HG03558 (cell line): ENCODE results near the gene FAM53B.
"Not testable (repeated sequence)": the region's sequence is repeated elsewhere in the genome, so short reads cannot be mapped to it uniquely, and the experiment has no call there.

Source experiments
- ATAC-seq: cut with Tn5 transposase; IDR thresholded peaks from one replicate; pipeline ENCODE4 v1.9.1; 2021; ENCODE audit warnings: moderate number of reproducible peaks; ENCODE audit not compliant: unreplicated experiment; ENCODE audit errors: extremely low read depth

FAM53B gene

DNA sequence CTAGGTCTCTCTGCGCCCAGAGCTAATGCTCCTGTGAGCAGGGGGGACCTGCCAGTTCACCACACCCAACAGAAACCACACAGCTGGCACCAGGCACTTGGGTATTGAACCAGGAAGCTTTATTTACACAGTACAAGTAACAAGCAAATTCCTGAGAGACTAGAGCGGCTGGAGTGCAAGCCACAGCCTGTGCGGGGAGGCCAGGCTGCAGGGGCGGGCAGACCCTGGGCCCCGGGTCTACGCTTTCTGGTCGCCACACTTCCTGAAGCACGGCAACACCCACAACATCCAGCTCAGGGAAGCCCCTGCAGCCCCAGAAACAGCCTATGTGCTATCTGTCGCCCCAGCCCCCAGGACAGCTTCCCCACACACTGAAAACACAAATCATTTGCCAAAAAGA is 125.0 kb downstream of the FAM53B start:
- ATAC-seq = no peak

DNA sequence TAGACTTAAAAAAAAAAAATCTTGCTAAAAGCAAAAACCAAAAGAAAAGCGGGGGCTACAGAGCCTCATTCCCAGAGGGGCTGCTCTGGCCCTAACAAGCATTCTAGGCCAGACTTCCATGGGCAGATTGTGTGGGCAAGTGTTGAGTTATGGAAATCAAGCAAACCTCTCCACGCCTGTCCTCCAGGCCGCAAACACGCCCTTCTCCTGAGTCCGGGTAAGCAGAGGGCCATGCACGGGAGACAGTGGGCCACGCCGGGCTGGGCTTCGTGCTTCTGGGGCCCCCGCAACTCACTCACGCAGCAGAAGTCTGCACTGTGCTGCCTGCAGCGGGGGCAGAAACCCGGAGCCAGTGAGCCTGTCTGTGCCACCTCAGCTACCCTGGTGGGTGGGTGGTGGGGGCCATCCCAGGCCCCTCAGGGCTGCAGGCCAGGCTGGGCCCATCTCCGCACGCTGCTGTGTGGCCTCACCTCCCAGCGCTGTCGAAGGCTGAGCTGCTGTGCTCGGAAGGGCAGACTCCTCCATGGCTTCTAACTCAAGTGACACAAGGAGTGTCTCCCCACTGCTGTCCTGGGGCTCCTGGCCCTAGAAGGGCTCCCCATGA is 125.6 kb downstream of the FAM53B start:
- ATAC-seq = no peak

DNA sequence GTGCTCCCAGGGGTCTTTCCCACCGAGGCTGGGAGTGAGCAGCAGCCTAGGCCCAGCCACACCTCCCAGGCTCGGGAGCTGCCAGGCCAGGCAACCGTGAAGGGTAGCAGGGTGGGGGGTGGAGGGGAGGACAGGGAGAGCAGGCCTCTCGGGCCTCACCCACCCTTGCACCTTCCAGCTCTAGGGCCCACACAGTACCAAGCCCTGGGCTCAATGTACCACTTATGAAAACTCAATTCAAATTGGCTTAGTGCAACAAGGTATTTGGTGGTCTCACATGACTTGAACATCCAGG is 127.4 kb downstream of the FAM53B start:
- no peak for ATAC-seq

DNA sequence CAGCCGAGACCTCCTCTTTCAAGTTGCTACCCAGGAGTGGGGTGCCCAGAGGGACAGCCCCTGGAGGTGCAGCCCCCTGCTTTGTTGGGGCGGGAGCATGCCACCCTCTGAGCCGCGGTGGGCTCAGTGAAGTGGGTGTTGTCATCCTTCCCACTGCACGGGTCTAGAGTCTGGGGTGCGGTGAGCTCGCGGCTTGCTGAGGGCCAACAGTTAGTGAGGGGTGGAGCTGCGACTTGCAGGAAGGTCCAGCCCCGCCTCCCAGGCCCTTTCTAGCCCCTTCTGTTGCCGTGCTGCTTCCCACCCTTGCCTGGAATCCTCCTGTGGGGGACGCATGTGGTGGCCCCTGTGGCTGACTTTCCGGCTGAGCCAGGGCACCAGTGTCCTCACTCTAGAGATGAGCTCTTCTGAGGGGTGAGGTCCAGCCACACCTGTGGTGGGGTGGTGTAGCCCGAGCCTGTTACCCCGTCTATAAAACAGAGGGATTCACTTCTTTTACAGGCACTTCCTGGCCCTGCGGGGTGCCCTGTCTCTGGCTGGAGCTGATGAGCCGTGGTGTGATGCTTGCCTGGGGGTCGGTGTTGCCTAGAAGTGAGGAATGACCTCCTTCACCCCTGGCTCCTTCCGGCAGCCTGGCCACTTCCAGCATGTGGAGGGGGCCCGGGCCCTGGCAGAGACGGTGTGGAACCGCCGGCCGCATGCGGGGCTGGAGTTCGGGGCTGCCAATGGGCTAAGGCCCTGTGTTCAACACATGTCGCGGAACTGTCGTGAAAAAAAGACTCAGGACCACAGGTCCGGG is 127.9 kb downstream of the FAM53B start:
- no peak for ATAC-seq

DNA sequence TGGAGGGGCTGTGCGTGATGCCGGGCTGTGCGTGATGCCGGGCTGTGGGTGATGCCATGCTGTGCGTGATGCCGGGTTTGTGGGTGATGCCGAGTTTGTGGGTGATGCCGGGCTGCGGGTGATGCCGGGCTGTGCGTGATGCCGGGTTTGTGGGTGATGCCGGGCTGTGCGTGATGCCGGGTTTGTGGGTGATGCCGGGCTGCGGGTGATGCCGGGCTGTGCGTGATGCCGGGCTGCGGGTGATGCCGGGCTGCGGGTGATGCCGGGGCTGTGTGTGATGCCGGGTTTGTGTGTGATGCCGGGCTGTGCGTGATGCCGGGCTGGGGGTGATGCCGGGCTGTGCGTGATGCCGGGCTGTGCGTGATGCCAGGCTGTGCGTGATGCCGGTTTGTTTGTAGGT is 128.9 kb downstream of the FAM53B start:
- no peak for ATAC-seq

DNA sequence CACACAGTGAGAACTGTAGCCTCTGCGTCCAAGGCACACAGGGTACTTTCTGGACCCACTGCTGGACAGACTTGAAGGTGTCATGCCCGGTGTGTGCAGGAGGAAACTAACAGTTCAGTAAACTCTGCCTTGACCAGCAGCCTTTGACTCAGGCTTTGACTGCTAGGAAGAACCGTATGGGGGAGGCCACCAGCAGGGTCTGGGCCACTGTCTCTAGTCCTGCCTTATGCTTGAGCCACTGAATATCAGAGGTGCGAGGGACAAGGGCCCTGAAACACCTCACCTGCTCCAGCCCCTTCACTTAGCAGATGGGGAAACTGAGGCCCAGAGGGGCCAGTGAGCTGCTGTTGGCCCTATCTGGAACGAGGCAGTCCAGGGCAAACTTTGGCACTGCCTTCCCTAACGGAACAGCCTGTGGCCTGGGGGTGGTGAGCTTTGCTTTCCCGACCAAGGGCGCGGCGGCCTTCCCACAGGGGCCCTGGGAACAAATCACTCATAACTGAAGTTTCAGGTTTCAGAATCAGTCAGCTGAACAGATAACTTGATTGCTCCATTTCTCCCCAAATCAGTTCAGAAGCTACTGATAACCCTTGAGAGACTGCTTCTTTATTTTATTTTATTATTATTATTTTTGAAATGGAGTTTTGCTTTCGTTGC is 130.0 kb downstream of the FAM53B start:
- peak; percentile 40 for ATAC-seq

DNA sequence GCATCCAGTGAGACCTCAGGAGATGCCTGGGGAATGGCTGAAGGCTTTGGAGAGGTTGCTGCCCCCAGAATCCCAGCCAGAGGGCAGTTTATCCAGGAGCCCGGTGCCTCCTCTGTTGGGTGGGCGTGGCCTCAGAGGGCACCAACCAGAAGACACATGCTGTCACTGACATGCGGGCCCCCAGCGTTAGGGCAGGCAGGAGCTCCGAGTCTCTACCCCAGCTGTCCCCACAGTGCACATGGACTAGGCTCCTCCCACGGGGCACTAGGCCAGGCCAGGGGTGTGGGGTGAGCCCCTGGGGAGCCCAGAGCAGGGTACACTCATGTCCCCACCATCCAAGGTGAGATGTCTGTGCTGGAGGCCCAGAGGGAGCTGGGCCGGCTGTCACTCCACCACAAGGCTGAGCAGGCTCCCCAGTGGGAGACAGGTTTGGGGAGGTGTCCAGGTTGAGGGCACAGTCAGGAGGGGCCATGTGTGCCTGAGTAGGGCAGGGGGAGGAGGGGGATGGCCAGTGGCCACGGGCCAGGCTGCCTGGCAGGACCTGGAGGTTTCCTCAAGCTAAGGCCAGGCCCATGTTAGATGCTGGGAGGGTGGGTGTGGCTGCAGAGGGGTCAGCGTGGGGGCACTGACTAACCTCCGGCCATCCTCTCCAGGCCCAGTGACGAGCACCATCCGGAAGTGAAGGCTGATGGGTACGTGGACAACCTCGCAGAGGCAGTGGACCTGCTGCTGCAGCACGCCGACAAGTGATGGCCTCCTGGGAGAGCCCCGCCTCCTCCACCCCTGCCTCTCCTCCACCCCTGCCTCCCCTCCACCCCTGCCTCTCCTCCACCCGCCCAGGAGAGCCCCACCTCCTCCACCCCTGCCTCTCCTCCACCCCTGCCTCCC is 131.3 kb downstream of the FAM53B start:
- ATAC-seq = no peak

DNA sequence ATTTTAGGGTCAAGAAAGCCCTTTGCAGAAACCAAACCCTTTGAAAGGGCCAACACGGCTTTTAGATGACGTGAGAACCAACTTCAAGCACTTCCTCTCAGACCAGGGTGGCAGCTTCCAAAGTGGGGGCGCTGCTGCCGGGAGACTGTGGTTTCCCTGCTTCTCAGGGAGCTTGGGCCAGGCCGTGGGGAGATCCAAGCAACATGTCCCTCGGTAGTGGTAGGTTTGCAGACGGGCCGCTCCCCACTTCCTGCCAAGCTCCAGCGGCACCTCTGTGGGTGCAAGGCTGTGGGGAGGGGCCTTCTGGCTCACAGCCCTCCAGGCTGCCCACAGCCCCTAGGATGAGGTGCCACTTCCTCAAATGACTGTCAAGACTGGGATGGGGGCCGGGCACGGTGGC is 132.4 kb downstream of the FAM53B start:
- no peak for ATAC-seq

DNA sequence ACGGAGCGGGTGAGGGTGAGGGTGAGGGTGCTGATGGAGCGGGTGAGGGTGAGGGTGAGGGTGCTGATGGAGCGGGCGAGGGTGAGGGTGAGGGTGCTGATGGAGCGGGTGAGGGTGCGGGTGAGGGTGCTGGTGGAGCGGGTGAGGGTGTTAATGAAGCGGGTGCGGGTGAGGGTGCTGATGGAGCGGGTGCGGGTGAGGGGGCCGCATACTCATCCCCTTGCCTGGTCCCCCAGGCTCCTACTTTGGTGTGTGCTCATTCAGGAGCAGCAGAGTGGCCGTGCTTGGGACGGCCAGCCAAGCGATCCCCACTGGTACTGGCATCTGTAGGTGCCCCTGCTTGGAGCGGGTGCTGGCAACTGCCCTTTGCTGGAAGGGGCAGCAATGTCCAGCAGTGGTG is 133.3 kb downstream of the FAM53B start:
- not testable (repeated sequence) for ATAC-seq

DNA sequence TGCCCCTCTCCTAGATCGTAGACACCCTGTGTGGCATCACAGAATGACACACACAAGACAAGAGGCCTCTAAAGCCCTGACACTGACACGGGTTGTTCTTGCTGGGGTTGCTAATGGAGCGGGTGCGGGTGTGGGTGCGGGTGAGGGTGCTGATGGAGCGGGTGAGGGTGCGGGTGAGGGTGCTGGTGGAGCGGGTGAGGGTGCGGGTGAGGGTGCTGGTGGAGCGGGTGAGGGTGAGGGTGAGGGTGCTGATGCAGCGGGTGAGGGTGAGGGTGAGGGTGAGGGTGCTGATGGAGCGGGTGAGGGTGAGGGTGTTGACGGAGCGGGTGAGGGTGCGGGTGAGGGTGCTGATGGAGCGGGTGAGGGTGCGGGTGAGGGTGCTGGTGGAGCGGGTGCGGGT is 134.0 kb downstream of the FAM53B start:
- ATAC-seq = not testable (repeated sequence)

DNA sequence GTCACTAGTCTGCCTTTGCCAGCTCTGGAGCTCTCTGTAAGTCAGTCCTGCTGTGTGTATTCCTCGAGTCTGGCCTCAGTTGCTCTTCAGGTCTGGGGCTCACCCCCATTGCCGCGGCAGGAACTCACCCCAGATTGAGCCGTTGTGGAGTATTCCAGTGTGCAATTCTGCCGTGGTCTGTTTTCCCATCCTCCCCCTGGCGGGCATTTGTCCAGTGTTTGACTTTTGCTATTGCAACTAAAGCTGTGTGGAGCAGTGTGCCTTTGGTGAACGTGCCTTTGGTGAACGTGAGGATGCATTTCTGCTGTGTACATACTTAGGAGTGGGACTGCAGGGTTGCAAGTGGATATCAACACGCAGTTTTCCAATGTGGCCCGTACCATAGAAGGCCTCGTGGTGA is 134.5 kb downstream of the FAM53B start:
- no peak for ATAC-seq

DNA sequence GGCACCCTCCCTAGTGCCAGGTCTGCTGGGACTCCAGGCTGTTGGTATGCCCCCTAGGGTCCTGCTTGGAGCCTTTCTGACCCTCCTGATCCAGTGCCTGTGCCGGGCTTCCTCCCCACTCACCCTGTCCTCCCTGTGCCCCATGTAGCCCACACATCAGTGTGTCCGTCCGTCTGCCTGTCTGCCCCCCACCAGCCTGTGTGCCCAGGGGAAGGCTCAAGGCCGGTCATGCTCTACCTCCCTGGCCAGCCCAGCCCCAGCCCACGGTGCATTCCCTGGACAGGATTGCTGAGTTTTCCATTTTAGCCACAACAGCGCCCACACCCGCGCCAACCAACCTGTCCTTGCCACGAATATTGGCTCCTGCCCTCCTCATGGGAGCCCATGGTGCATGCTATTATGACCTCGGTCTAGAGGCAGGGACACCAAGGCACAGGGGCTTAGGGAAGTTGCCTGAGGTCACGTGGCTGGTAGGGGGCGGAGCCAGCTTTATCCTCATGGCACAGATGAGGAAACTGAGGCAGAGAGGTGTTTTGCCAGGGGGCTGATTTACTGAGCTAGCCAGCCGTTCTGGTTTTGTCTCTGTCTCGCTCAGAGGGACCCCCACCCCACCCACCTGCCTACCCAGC is 136.0 kb downstream of the FAM53B start:
- no peak for ATAC-seq

DNA sequence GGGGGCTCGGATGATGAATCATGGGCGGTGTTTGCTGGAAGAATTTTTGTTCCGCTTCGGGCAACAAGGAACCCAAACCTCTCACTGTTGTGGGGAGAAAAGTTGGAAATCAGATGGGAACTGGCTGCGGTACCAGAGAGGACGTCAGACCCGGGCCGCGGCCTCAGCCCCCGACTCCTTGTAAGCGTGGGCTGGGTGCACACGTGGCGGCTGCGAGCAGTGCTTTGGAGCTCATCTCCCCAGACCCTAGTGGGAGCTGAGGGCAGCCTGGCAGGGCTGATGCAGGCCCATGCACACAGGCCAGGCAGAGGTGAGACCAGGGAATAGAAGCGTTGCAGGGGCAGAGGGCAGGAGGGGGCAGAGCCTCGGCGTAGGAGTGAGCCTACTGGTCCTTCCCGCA is 136.5 kb downstream of the FAM53B start:
- no peak for ATAC-seq

DNA sequence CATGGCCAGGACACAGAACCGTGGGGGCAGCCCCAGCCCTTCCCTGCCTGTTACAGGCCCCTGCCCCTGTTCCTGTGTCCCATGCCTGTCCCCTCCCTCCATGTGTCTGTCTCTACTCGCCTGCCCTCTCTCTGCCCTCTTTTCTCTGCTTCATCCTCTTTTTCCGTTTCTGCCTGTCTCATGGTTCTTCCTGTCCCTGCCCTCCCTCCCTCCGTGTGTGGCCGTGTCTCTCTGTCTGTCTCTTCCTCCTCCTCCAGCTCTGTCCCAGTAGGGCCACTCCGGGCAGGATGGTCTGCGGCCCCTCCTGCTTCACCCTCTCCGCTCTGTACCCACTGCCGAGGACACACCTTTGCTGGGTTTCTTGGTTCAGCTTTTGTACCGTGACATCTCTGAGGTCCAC is 137.4 kb downstream of the FAM53B start:
- ATAC-seq = no peak

DNA sequence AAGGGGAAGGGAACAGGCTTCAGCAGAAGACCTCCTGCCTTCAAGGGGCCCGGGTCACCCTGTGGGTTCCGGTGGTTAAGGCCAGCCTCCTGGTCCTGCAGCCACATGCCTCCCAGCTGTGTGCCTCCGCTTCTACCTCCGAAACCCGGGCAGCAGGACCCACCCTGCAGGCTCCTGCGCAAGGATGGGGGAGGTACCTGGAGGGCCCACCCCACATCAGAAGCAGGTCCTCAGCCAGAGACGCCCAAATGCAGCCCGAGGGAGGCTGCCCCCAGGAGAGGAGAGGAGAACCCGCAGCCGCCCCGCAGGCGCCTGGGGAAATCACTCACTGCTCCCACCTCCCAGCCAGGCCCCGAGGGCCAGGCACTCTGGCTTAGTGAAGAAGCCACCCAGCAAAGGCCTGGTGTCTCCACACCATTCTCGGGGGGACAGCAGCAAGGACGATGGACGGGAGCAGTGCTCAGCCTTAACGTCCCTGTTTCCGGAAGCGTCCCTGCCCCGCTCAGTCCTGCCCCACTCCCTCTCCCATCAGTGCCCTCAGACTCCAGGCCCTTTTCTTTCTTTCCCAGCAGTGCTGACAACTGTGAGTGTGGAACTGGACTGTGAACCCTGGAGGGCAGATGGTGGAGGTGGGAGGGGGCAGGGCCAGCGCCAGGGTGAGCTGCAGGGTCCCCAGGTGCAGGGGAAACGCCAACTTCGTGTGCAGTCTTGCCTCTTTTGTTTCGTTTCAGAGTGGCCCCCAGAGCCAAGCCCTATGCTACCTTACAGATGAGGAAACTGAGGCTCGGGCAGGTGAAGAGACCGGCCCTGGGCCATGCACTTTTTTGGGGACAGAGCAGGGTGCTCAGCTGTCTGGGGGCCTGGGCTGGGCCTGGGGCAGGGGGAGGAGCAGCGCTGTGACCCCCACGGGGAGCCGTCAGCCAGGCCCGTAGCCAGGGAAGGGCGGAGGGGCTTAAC is 138.0 kb downstream of the FAM53B start:
- no peak for ATAC-seq

DNA sequence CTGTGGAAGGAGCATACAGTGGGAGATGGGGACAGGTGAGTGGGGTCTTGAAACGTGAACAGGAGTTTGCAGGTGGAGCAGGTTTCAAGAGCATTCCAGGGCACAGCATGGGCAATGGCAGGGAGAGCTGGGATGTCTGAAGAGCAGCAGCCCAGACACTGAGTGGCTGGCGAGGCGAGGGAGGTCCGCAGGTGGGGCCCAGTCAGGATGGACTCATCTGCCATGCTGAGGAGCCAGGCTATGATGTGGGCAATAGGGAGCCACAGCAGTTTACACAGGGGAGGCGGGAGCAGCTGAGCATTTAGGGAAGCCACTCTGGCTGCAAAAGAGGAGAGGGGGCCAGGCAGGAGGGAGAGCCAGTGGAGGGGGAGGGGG is 138.7 kb downstream of the FAM53B start:
- no peak for ATAC-seq

DNA sequence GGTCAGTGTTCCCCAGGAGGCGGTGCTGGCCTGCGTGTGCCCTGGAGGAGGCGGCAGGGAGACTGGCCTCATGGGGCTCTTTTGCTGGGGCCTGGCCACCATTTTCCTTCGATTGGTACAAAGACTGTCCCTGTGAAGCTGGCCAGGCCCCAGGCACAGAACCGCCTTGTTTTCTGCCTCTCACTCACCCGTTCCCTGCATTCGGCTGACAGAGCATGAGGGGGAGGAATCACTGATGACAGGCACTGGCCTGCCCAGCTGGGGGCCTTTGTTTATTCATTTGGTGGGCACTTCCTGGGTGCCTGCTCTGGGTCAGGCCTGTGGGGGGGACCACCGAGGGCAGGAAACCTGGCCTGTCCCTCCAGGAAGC is 139.2 kb downstream of the FAM53B start:
- ATAC-seq = no peak

DNA sequence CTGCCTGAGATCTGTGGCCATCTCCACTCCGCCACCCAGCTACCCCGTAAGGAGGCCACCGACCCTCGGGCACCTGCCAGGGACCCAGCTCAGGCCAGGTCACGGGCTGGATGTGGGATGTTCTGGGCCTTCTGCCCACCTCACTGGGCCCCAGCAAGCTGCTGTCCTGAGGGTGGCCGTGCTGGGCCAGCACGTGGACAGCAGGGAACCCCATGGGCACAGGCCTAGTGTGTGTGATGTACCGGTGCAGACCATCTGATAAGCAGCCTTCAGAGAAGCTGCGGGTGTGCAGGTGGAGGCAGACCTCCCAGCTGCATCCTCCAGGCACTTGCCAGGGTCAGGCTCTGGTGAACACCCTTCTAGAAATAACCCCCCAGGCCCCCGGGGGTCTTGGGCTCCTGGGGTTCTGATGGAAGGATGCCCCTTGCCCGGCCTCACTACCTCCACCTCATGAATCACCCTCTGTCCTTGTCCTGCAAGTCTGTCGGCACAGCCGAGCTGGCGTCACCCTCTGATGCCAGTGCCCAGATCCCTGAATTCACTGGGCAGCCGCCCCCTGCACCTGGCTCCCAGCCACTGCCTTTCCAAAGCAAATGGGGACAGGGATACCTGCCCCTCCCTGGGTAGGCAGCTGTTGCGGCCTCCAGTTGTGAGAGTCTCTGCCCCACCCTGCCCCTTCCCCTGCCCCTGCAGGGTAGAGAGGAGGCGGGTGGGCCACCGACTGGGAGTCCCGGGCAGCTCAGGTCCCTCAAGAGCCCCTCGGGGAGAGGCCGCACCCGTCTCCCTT is 139.8 kb downstream of the FAM53B start:
- no peak for ATAC-seq
